CD8-positive, alpha-beta memory T cell (primary cell): ENCODE data around the gene CCR9. TPM values are rescaled to one million over a fixed set of nuclear protein-coding genes. Genes with fewer than 3 reads are reported as not detected.
A peak's percentile ranks its signal among the peaks of the same experiment; 100 is the strongest.

Source experiments
- CTCF ChIA-PET: fragments of 350-600 bp; sonication (Branson Sonifier 250); formaldehyde crosslinking; loops from one replicate; lab custom pipeline; 2021; ENCODE audit warnings: antibody characterized with exemption; lab: Charles Lee
- POLR2A ChIA-PET: fragments of 350-600 bp; sonication (Branson Sonifier 250); formaldehyde crosslinking; loops from one replicate; lab custom pipeline; 2021; ENCODE audit warnings: antibody characterized with exemption; lab: Charles Lee
- DNase-seq, 5 donors: peaks; one replicate each; pipeline versions ENCODE4 v3.0.0 to v3.0.0-alpha.2; 2020 to 2022; ENCODE audit warnings: mixed read lengths in 1 of 5
- H3K27ac ChIP-seq: one replicate; pipeline ENCODE4 v1.7.0; 2013; ENCODE audit warnings: low read depth, mild to moderate bottlenecking, low read length, moderate library complexity
- H3K27me3 ChIP-seq: 2 replicates; pipeline ENCODE4 v1.7.0; 2013; ENCODE audit warnings: low read length, mild to moderate bottlenecking; ENCODE audit not compliant: insufficient read depth, poor library complexity, severe bottlenecking
- H3K36me3 ChIP-seq: 2 replicates; pipeline ENCODE4 v1.7.0; 2013; ENCODE audit warnings: mild to moderate bottlenecking, low read length, moderate library complexity; ENCODE audit not compliant: insufficient read depth
- H3K4me1 ChIP-seq: 2 replicates; pipeline ENCODE4 v1.7.0; 2013; ENCODE audit warnings: mild to moderate bottlenecking, low read length, moderate library complexity; ENCODE audit not compliant: insufficient read depth
- H3K4me3 ChIP-seq: 2 replicates; pipeline ENCODE4 v1.7.0; 2013; ENCODE audit warnings: mild to moderate bottlenecking, low read length
- H3K9me3 ChIP-seq: 2 replicates; pipeline ENCODE4 v1.7.0; 2013; ENCODE audit warnings: mild to moderate bottlenecking, low read length
- H3K27ac Mint-ChIP-seq, 8 donors: one replicate each; pipeline ENCODE4 v1.8.0; 2020 to 2021; ENCODE audit warnings: mixed read lengths in 8 of 8, mild to moderate bottlenecking in 6 of 8, inconsistent platforms in 3 of 8, moderate library complexity in 3 of 8
- H3K27me3 Mint-ChIP-seq, 2 donors: one replicate each; pipeline ENCODE4 v1.8.0; 2020 to 2021; ENCODE audit warnings: mixed read lengths in 2 of 2, mild to moderate bottlenecking in 1 of 2, moderate library complexity in 1 of 2
- H3K36me3 Mint-ChIP-seq, 3 donors: one replicate each; pipeline ENCODE4 v1.8.0; 2020 to 2021; ENCODE audit warnings: mixed read lengths in 3 of 3, inconsistent platforms in 1 of 3, mild to moderate bottlenecking in 1 of 3
- H3K4me1 Mint-ChIP-seq, 3 donors: one replicate each; pipeline ENCODE4 v1.8.0; 2020 to 2021; ENCODE audit warnings: mixed read lengths in 3 of 3, inconsistent platforms in 1 of 3, mild to moderate bottlenecking in 1 of 3
- H3K4me3 Mint-ChIP-seq, 7 donors: one replicate each; pipeline ENCODE4 v1.8.0; 2020 to 2021; ENCODE audit warnings: mixed read lengths in 7 of 7, mild to moderate bottlenecking in 6 of 7, moderate library complexity in 4 of 7, inconsistent platforms in 2 of 7
- H3K9me3 Mint-ChIP-seq, 5 donors: one replicate each; pipeline ENCODE4 v1.8.0; 2020 to 2022; ENCODE audit warnings: mixed read lengths in 5 of 5, mild to moderate bottlenecking in 3 of 5, moderate library complexity in 2 of 5, inconsistent platforms in 1 of 5
- polyA plus RNA-seq: library from polyadenylated mRNA; unstranded; fragments of 300-500 nt; fragmentation: Illumina TruSeq; gene quantifications from one replicate; pipeline ENCODE4 v1.2.3, GENCODE V29; 2021
- total RNA-seq, 2 experiments: library from RNA; stranded (reverse); gene quantifications; one replicate each; pipeline ENCODE4 v1.2.3, GENCODE V29; 2021

CCR9 gene
- total and polyA plus RNA-seq, 3 experiments from 2014 or later = 1.4 to 8.3 (median 7.3) TPM

DNA sequence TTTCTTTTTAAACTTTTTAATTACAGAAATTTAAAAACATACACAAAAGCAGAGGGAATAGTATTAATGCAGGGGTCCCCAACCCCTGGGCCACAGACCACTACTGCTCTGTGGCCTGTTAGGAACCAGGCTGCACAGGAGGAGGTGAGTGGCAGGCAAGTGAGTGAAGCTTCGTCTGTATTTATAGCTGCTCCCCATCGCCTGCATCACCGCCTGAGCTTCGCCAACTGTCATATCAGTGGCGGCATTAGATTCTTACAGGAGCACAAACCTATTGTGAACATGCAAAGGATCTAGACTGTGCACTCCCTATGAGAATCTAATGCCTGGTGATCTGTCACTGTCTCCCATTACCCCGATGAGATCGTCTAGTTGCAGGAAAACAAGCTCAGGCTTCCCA lies 22.4 kb downstream of the CCR9 start:
- no peaks in the 10 kb centered on the region for H3K9me3 Mint-ChIP-seq
- POLR2A ChIA-PET = interaction anchor here (0.6 to 2.0 kb wide), 6 partner anchors 9 to 559 kb away, joined by 3 to 7 read pairs (median 4); no protein-coding TSS in a partner anchor

DNA sequence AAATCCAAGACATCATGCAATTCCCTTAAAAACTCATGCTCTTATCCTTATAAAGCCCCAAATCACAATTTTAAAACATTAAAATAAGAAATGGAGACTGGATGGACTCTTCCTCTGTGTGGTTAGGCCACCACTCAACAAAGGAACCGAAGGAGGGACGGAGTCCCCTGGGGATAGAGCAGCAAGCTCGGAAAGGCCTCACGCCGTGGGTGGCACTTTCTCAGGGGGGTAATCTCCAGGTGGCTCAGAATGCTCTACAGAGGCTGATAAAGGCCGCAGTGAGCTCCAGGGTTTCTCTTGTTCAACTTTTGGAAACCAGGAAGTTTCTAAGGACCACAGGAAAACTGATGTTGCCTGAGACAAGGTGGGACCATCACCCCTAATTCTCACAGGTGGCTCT lies 23.2 kb downstream of the CCR9 start:
- Histone ChIP-seq H3K27me3 (no peaks in the 10 kb centered on the region), H3K4me1 (peaks cover 19% of the 10 kb centered on the region), H3K27ac (no peak overlapping the region), H3K4me3 (no peak overlapping the region), H3K36me3 (no peaks in the 10 kb centered on the region), H3K9me3 (no peaks in the 10 kb centered on the region)
- Mint-ChIP-seq H3K9me3 (no peaks in the 10 kb centered on the region), H3K27ac (peak overlapping the region in 3 of 8 donors; percentile 29 to 79 (median 73)), H3K4me3 (peak overlapping the region in 3 of 7 donors; percentile 9 to 61 (median 40)), H3K36me3 (peaks cover 10 to 35% (median 27%) of the 10 kb centered on the region in 3 donors), H3K27me3 (peaks cover 0 to 4% of the 10 kb centered on the region in 2 donors), H3K4me1 (peaks cover 39 to 90% (median 59%) of the 10 kb centered on the region in 3 donors)
- POLR2A ChIA-PET = interaction anchor here (1.0 to 2.0 kb wide), 2 partner anchors 17 to 20 kb away, joined by 3 to 6 read pairs; no protein-coding TSS in a partner anchor
- DNase-seq = no peak
- CTCF ChIA-PET = interaction anchor here (2.3 kb wide), 1 partner anchor 11 kb away, joined by 5 read pairs; no protein-coding TSS in a partner anchor

More for the DNA sequence above, 22.4 kb downstream of the CCR9 start:
- Mint-ChIP-seq H3K4me1 (peaks cover 39 to 86% (median 58%) of the 10 kb centered on the region in 3 donors), H3K4me3 (peak overlapping the region in 5 of 7 donors; percentile 8 to 64 (median 57)), H3K27ac (peak overlapping the region in 2 of 8 donors; percentile 61 to 80), H3K27me3 (peaks cover 0 to 4% of the 10 kb centered on the region in 2 donors), H3K36me3 (peaks cover 10 to 40% (median 27%) of the 10 kb centered on the region in 3 donors)
- no peak for DNase-seq
- Histone ChIP-seq H3K4me1 (peaks cover 18% of the 10 kb centered on the region), H3K36me3 (no peaks in the 10 kb centered on the region), H3K4me3 (no peak overlapping the region), H3K27ac (no peak overlapping the region), H3K9me3 (no peaks in the 10 kb centered on the region), H3K27me3 (no peaks in the 10 kb centered on the region)
- CTCF ChIA-PET = interaction anchor here (1.0 to 2.3 kb wide), 4 partner anchors 12 to 25 kb away, joined by 3 to 11 read pairs (median 4); no protein-coding TSS in a partner anchor

DNA sequence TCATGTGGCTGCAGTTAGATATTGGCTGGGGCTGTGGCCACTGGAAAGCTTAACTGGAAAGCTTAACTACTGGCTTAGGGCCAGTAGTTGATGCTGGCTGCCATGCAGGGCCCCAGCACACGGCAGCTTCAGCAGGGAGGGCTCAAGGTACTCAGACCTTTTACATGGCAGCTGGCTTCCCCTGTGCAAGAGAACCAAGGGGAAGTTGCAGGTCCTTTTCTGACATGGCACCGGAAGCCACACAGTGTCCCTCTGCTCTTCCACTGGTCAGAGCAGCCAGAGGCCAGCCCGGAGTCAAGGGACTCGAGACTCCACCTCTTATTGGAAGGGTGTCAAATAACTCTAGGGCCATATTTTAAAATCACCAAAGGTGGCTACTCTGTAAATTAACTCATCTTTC lies 24.5 kb downstream of the CCR9 start:
- H3K27me3 Mint-ChIP-seq = peaks cover 0 to 4% of the 10 kb centered on the region in 2 donors
- Histone ChIP-seq H3K9me3 (no peaks in the 10 kb centered on the region), H3K4me3 (no peak overlapping the region), H3K27me3 (no peaks in the 10 kb centered on the region), H3K27ac (no peak overlapping the region), H3K36me3 (no peaks in the 10 kb centered on the region), H3K4me1 (peaks cover 32% of the 10 kb centered on the region)
- H3K9me3 Mint-ChIP-seq = no peaks in the 10 kb centered on the region
- ChIA-PET CTCF (interaction anchor here (0.7 to 1.3 kb wide), 2 partner anchors 18 to 69 kb away, joined by 3 read pairs; partner anchors contain the start of gene LZTFL1), POLR2A (interaction anchor here (1.1 kb wide), 1 partner anchor 105 kb away, joined by 3 read pairs; no protein-coding TSS in a partner anchor)
- H3K36me3 Mint-ChIP-seq = peaks cover 2 to 23% (median 18%) of the 10 kb centered on the region in 3 donors
- H3K27ac Mint-ChIP-seq = peak overlapping the region in 3 of 8 donors; percentile 42 to 88 (median 55)
- DNase-seq = no peak
- H3K4me1 Mint-ChIP-seq = peaks cover 46 to 92% (median 64%) of the 10 kb centered on the region in 3 donors
- peak overlapping the region in 2 of 7 donors; percentile 12 to 40 for H3K4me3 Mint-ChIP-seq

DNA sequence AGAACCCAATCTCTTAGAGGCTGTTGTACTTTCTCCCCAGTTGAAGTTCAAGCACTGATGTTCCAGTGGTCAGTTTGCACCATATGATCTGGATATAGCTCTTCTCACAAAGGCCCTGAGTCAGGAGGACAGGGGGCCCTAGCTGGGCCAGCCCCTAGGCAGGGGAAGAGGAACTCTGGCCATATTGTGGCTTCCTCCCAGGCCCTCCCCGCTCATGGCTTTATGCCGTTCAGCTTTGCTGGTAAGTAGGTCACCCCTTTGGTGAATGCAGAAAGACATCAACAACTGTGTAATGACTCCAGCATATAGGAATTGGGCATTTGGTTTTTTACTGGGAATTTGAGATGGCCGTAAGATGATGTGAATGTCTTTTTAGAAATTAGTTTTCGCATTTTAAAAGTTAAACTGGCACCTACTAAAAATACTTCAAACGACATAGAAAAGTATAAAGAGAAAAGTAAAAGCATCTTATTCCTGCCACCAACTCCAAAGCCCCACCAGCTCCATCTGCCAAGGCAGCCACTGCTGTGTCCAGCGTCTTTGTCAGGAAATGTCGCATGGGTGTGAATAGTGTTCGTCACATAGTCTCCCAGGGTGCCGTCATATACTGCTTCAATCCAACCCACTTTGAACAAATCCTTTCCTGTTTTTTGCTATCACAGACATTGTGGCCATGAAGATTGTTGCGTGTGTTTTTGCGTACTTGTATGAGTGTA lies 25.3 kb downstream of the CCR9 start:
- peaks cover 40% of the 10 kb centered on the region for H3K4me1 ChIP-seq

GRCh38 chr3:45912435-45912834 lies 26.1 kb downstream of the CCR9 start:
- Mint-ChIP-seq H3K9me3 (no peaks in the 10 kb centered on the region), H3K4me1 (peaks cover 51 to 95% (median 71%) of the 10 kb centered on the region in 3 donors), H3K27me3 (peaks cover 0 to 5% of the 10 kb centered on the region in 2 donors), H3K27ac (peak overlapping the region in 3 of 8 donors; percentile 17 to 88 (median 64)), H3K36me3 (peaks cover 0 to 26% (median 18%) of the 10 kb centered on the region in 3 donors), H3K4me3 (peak overlapping the region in 1 of 7 donors; percentile 72)
- POLR2A ChIA-PET = interaction anchor here (0.6 to 1.2 kb wide), 2 partner anchors 9 to 310 kb away, joined by 3 to 5 read pairs; no protein-coding TSS in a partner anchor
- H3K27me3 ChIP-seq = no peaks in the 10 kb centered on the region
- no peak for DNase-seq
- H3K27ac ChIP-seq = no peak overlapping the region
- CTCF ChIA-PET = interaction anchor here (0.6 kb wide), 1 partner anchor 154 kb away, joined by 3 read pairs; no protein-coding TSS in a partner anchor
- H3K4me3 ChIP-seq = no peak overlapping the region
- no peaks in the 10 kb centered on the region for H3K36me3 ChIP-seq
- peaks cover 38% of the 10 kb centered on the region for H3K4me1 ChIP-seq
- H3K9me3 ChIP-seq = no peaks in the 10 kb centered on the region

More for the DNA sequence above, 25.3 kb downstream of the CCR9 start:
- Histone ChIP-seq H3K9me3 (no peaks in the 10 kb centered on the region), H3K36me3 (no peaks in the 10 kb centered on the region), H3K27me3 (no peaks in the 10 kb centered on the region), H3K4me3 (no peak overlapping the region), H3K27ac (no peak overlapping the region)
- Mint-ChIP-seq H3K4me1 (peaks cover 52 to 94% (median 70%) of the 10 kb centered on the region in 3 donors), H3K27me3 (peaks cover 0 to 4% of the 10 kb centered on the region in 2 donors), H3K27ac (peak overlapping the region in 5 of 8 donors; percentile 17 to 88 (median 45)), H3K4me3 (peak overlapping the region in 3 of 7 donors; percentile 27 to 72 (median 30)), H3K36me3 (peaks cover 0 to 20% (median 18%) of the 10 kb centered on the region in 3 donors), H3K9me3 (no peaks in the 10 kb centered on the region)
- DNase-seq = no peak
- POLR2A ChIA-PET = interaction anchor here (0.5 kb wide), 1 partner anchor 495 kb away, joined by 3 read pairs; the partner anchor contains the start of genes CCR5AS and CCRL2
- CTCF ChIA-PET = interaction anchor here (0.7 to 1.3 kb wide), 2 partner anchors 18 to 70 kb away, joined by 3 read pairs; partner anchors contain the start of gene LZTFL1

- Histone ChIP-seq H3K36me3 (no peaks in the 10 kb centered on the region), H3K4me3 (peak overlapping the region; percentile 10), H3K4me1 (peaks cover 22% of the 10 kb centered on the region), H3K9me3 (no peaks in the 10 kb centered on the region), H3K27ac (no peak overlapping the region), H3K27me3 (no peaks in the 10 kb centered on the region)
- Mint-ChIP-seq H3K4me1 (peaks cover 36 to 94% (median 55%) of the 10 kb centered on the region in 3 donors), H3K27me3 (peaks cover 0 to 3% of the 10 kb centered on the region in 2 donors), H3K4me3 (peak overlapping the region in 4 of 7 donors; percentile 56 to 94 (median 81)), H3K27ac (peak overlapping the region in 7 of 8 donors; percentile 70 to 94 (median 81)), H3K9me3 (no peaks in the 10 kb centered on the region), H3K36me3 (peaks cover 0 to 45% (median 18%) of the 10 kb centered on the region in 3 donors)
- no peak for DNase-seq
- POLR2A ChIA-PET = interaction anchor here (1.3 kb wide), 1 partner anchor 24 kb away, joined by 4 read pairs; no protein-coding TSS in a partner anchor
- CTCF ChIA-PET = interaction anchor here (1.0 to 1.4 kb wide), 2 partner anchors 39 to 164 kb away, joined by 3 read pairs; no protein-coding TSS in a partner anchor
These were observed 28.2 kb downstream of the CCR9 start for GRCh38 chr3:45914362-45915058.

DNA sequence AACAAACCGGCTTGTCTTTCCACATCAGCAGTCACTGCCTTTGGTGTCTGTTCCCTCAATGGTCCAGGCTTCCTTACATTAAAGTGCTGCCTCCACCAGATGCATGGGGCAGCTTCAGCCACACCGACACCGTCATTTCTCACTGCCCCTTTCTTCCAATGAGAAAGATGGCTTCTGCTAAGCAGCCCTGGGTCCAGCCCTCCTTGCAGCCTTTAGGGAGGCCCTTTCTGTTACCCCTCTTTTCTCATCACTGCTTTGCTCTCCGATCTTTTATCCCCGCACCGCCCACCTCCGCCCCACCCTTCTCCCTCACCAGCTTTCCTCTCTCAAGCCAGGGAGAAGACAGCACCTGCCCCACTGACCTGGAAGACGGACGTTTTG lies 28.7 kb downstream of the CCR9 start:
- Histone ChIP-seq H3K27ac (no peak overlapping the region), H3K4me1 (peaks cover 22% of the 10 kb centered on the region)
- POLR2A ChIA-PET = interaction anchor here (1.0 to 1.3 kb wide), 3 partner anchors 8 to 26 kb away, joined by 3 to 4 read pairs (median 3); no protein-coding TSS in a partner anchor

More for the DNA sequence above, 28.7 kb downstream of the CCR9 start:
- Histone ChIP-seq H3K36me3 (no peaks in the 10 kb centered on the region), H3K27me3 (no peaks in the 10 kb centered on the region), H3K4me3 (peak overlapping the region; percentile 10), H3K9me3 (no peaks in the 10 kb centered on the region)
- Mint-ChIP-seq H3K4me3 (peak overlapping the region in 6 of 7 donors; percentile 75 to 94 (median 85)), H3K9me3 (no peaks in the 10 kb centered on the region), H3K36me3 (peaks cover 0 to 46% (median 14%) of the 10 kb centered on the region in 3 donors), H3K27me3 (peaks cover 0 to 3% of the 10 kb centered on the region in 2 donors), H3K4me1 (peaks cover 35 to 89% (median 50%) of the 10 kb centered on the region in 3 donors), H3K27ac (peak overlapping the region; percentile 70 to 97 (median 84))
- no peak for DNase-seq
- CTCF ChIA-PET = interaction anchor here (0.9 to 1.4 kb wide), 4 partner anchors 12 to 163 kb away, joined by 3 read pairs; no protein-coding TSS in a partner anchor
